HEK293T (cell line): ENCODE data around the gene DIO3.

Source experiments
- CTBP1 ChIP-seq: fragments of 450-650 bp; IDR thresholded peaks from 2 replicates; pipeline ENCODE4 v1.6.1; 2016; ENCODE audit warnings: borderline replicate concordance
- L3MBTL2 ChIP-seq: fragments of 450-650 bp; conservative IDR thresholded peaks from 2 replicates; pipeline ENCODE4 v1.6.1; 2016; ENCODE audit warnings: mild to moderate bottlenecking
- NFRKB ChIP-seq: fragments of 450-650 bp; IDR thresholded peaks from 2 replicates; pipeline ENCODE4 v1.6.1; 2016; ENCODE audit warnings: mild to moderate bottlenecking, moderate library complexity
- SP1 ChIP-seq: fragments of 450-650 bp; IDR thresholded peaks from 2 replicates; pipeline ENCODE4 v1.6.1; 2017
- ZNF384 ChIP-seq: fragments of 450-650 bp; IDR thresholded peaks from 2 replicates; pipeline ENCODE4 v1.6.1; 2016

DNA sequence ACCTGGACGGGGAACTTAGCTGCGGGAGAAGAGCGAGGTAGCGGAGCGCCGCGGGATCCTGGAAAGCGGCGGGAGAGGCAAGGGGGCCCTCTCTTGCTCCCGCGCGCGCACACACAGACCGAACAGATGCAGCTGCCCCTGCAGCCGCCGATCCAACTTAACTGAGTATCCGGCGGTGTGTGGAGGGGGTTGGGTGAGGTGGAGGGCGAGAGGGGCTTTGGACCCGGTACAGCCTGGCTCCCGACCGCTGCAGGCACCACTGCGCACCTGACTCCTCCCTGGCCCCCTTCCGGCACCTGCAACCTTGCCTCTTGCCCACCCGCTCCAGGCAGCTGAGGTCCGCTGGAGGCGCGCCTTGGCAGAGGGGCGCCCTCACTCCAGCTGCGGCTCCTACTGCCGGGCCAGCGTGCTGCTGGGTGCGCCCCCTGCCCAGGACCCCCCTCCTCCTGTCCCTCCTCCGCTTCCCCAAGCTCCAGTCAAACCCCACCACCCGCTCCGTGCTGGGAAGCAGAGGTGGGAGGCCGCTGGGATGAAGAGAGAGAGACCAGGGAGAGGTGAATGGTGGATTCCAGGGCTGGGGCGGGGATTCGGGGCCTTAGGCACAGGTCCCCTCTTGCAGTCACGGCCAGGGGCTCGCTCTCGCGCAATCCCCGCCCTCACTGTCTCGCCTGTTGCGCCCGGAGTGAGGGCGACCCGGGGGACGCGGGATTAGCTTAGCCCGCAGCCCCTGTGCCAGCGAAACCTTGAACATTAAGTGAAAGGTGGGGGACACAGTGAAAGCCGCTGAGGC is 2.6 kb downstream of the DIO3 start:
- TF ChIP-seq L3MBTL2 (no peak), SP1 (no peak), NFRKB (no peak), CTBP1 (no peak), ZNF384 (no peak)
